GM18519 (cell line): Measurements from ENCODE around the gene CUBN.

Experiments
- ATAC-seq: cut with Tn5 transposase; IDR thresholded peaks from one replicate; pipeline ENCODE4 v1.9.1; 2021; ENCODE audit warnings: mild to moderate bottlenecking, moderate library complexity; ENCODE audit not compliant: unreplicated experiment, low FRiP score

CUBN gene

GRCh38 chr10:17129741-17130140, at the start of gene CUBN:
Gene CUBN (minus strand): TSS chr10:17129811. CDS start chr10:17129765, 46 bp downstream.
- no peak for ATAC-seq

GRCh38 chr10:17179002-17179401, 49.4 kb upstream of the CUBN start:
- ATAC-seq = no peak

GRCh38 chr10:17178006-17178405, 48.4 kb upstream of the CUBN start:
- no peak for ATAC-seq

- ATAC-seq = no peak
These were observed 47.4 kb upstream of the CUBN start for GRCh38 chr10:17177014-17177413.

GRCh38 chr10:17176091-17176490, 46.5 kb upstream of the CUBN start:
- no peak for ATAC-seq

- no peak for ATAC-seq
These were observed 45.9 kb upstream of the CUBN start for GRCh38 chr10:17175551-17175950.

GRCh38 chr10:17174626-17175025, 45.0 kb upstream of the CUBN start:
- ATAC-seq = no peak

GRCh38 chr10:17171141-17171641, 41.6 kb upstream of the CUBN start:
- ATAC-seq = no peak

GRCh38 chr10:17169803-17170202, 40.2 kb upstream of the CUBN start:
- no peak for ATAC-seq

GRCh38 chr10:17166699-17167098, 37.1 kb upstream of the CUBN start:
- no peak for ATAC-seq

GRCh38 chr10:17162828-17163227, 33.2 kb upstream of the CUBN start:
- no peak for ATAC-seq

GRCh38 chr10:17161775-17162174, 32.2 kb upstream of the CUBN start:
- ATAC-seq = no peak

- ATAC-seq = no peak
These were observed 27.4 kb upstream of the CUBN start for GRCh38 chr10:17157024-17157423.

GRCh38 chr10:17155826-17156225, 26.2 kb upstream of the CUBN start:
- ATAC-seq = no peak

- no peak for ATAC-seq
These were observed 24.5 kb upstream of the CUBN start for GRCh38 chr10:17154116-17154515.

GRCh38 chr10:17153321-17153720, 23.7 kb upstream of the CUBN start:
- no peak for ATAC-seq

GRCh38 chr10:17151716-17152115, 22.1 kb upstream of the CUBN start:
- ATAC-seq = no peak

GRCh38 chr10:17147884-17148489, 18.4 kb upstream of the CUBN start:
- ATAC-seq = no peak

- ATAC-seq = no peak
These were observed 17.3 kb upstream of the CUBN start for GRCh38 chr10:17146892-17147291.

- no peak for ATAC-seq
These were observed 15.6 kb upstream of the CUBN start for GRCh38 chr10:17145239-17145638.

- ATAC-seq = no peak
These were observed 15.1 kb upstream of the CUBN start for GRCh38 chr10:17144757-17145156.

GRCh38 chr10:17144032-17144431, 14.4 kb upstream of the CUBN start:
- no peak for ATAC-seq
